DOHH2 (cell line): ENCODE data around the gene MID1.

ENCODE experiments used
- H3F3A ChIP-seq: fragments of 200-600 bp; sonication (generic), shearing (Covaris generic); 2 replicates; pipeline ENCODE4 v1.6.0; 2016; ENCODE audit warnings: antibody characterized with exemption, mild to moderate bottlenecking; ENCODE audit not compliant: control insufficient read depth, insufficient read depth
- H3K27ac ChIP-seq: fragments of 200-600 bp; sonication (generic); 2 replicates; pipeline ENCODE4 v1.5.1; 2014; ENCODE audit warnings: low read depth, mild to moderate bottlenecking, low read length, moderate library complexity
- H3K27me3 ChIP-seq: fragments of 200-600 bp; sonication (generic); 2 replicates; pipeline ENCODE4 v1.6.1; 2014; ENCODE audit warnings: mild to moderate bottlenecking, low read length, mixed read lengths; ENCODE audit not compliant: control insufficient read depth
- H3K36me3 ChIP-seq: fragments of 200-600 bp; sonication (generic); 2 replicates; pipeline ENCODE4 v1.6.1; 2014; ENCODE audit warnings: mild to moderate bottlenecking, low read length, moderate library complexity, mixed read lengths; ENCODE audit not compliant: control insufficient read depth
- H3K4me1 ChIP-seq: fragments of 200-600 bp; sonication (generic); 2 replicates; pipeline ENCODE4 v1.6.1; 2014; ENCODE audit warnings: mild to moderate bottlenecking, low read length, mixed read lengths; ENCODE audit not compliant: control insufficient read depth
- H3K4me2 ChIP-seq: fragments of 200-600 bp; sonication (generic); 2 replicates; pipeline ENCODE4 v1.6.0; 2014; ENCODE audit warnings: mild to moderate bottlenecking, low read length, moderate library complexity
- H3K4me3 ChIP-seq: fragments of 200-600 bp; sonication (generic); 2 replicates; pipeline ENCODE4 v1.5.1; 2014; ENCODE audit warnings: mild to moderate bottlenecking, low read length, mixed read lengths
- H3K79me2 ChIP-seq: fragments of 200-600 bp; sonication (generic); 2 replicates; pipeline ENCODE4 v1.6.1; 2014; ENCODE audit warnings: mild to moderate bottlenecking, low read length, mixed read lengths; ENCODE audit not compliant: control insufficient read depth
- H3K9me2 ChIP-seq: fragments of 200-600 bp; sonication (generic); replicated peaks from 2 replicates; pipeline ENCODE4 v1.6.1; 2014; ENCODE audit warnings: mild to moderate bottlenecking, low read length, mixed read lengths; ENCODE audit not compliant: control insufficient read depth
- H3K9me3 ChIP-seq: fragments of 200-600 bp; sonication (generic); 2 replicates; pipeline ENCODE4 v1.6.1; 2014; ENCODE audit warnings: antibody characterized with exemption, low read length, mixed read lengths; ENCODE audit not compliant: control insufficient read depth, insufficient read depth
- H4K20me1 ChIP-seq: fragments of 200-600 bp; sonication (generic); 2 replicates; pipeline ENCODE4 v1.6.0; 2014; ENCODE audit warnings: low read depth, mild to moderate bottlenecking, antibody characterized with exemption, low read length, moderate library complexity; ENCODE audit not compliant: control insufficient read depth, insufficient read depth
- CTCF ChIP-seq: fragments of 200-600 bp; sonication (generic); IDR thresholded peaks from one replicate; pipeline ENCODE4 v1.5.1; 2014; ENCODE audit warnings: antibody characterized with exemption, mild to moderate bottlenecking, low read depth, low read length; ENCODE audit not compliant: poor library complexity, severe bottlenecking
- EZH2phosphoT487 ChIP-seq: fragments of 200-600 bp; sonication (generic); IDR thresholded peaks from 2 replicates; pipeline ENCODE4 v1.6.1; 2017; ENCODE audit warnings: borderline replicate concordance, mild to moderate bottlenecking, antibody characterized with exemption, low read length, moderate library complexity, mixed read lengths

Gene MID1

GRCh38 chrX:10416424-10416823 lies 204.0 kb downstream of the MID1 start:
- Histone ChIP-seq H3K4me2 (no peak overlapping the region), H3K9me2 (no peaks in the 10 kb centered on the region), H3F3A (no peaks in the 10 kb centered on the region), H3K27ac (no peak overlapping the region), H3K9me3 (no peaks in the 10 kb centered on the region), H3K79me2 (no peaks in the 10 kb centered on the region), H3K4me1 (no peaks in the 10 kb centered on the region), H4K20me1 (no peaks in the 10 kb centered on the region), H3K4me3 (no peak overlapping the region), H3K27me3 (no peaks in the 10 kb centered on the region), H3K36me3 (no peaks in the 10 kb centered on the region)
- TF ChIP-seq CTCF = no peak
- TF ChIP-seq EZH2phosphoT487 = no peak

DNA sequence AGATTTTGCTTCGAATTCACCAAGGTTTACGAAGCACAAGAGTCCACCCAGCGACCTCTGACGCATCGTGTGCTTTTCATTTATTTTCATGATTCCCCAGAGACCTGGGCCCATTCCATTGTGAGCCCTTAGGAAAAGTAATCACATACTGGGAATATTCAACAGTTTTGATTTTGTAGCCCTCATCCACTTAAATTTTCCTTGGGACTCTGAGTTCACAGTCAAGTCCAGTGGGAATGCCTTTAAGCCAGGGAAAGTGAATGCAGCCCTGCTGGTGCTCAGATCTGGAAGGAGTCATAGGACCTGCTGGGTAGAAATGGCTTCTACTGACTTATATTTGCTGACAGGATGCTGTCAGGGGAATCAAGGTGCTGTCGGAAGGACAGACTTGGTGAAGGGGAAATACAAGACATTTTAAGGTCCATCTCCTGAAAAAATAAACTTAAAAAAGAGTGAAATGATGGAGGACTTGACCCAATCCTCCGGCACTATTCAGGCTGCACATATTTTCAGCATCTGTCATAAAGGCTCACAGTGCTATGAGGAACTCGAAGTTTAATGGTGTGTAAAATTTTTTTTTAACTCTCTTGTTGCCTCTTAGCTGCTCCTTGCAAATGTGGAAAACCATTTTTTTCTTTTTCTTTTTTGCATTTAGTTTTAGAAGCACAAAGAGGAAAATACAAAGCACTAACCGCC lies 204.9 kb downstream of the MID1 start:
- no peaks in the 10 kb centered on the region for H3K79me2 ChIP-seq
- no peaks in the 10 kb centered on the region for H3K27me3 ChIP-seq
- no peaks in the 10 kb centered on the region for H3K36me3 ChIP-seq
- H3K4me3 ChIP-seq = no peak overlapping the region
- H4K20me1 ChIP-seq = no peaks in the 10 kb centered on the region
- H3K9me3 ChIP-seq = no peaks in the 10 kb centered on the region
- no peak overlapping the region for H3K4me2 ChIP-seq
- no peaks in the 10 kb centered on the region for H3K4me1 ChIP-seq
- TF ChIP-seq EZH2phosphoT487 (no peak), CTCF (no peak)
- H3K9me2 ChIP-seq = no peaks in the 10 kb centered on the region
- no peak overlapping the region for H3K27ac ChIP-seq
- no peaks in the 10 kb centered on the region for H3F3A ChIP-seq

- Histone ChIP-seq H3F3A (no peaks in the 10 kb centered on the region), H3K4me3 (no peak overlapping the region), H3K4me1 (no peaks in the 10 kb centered on the region), H4K20me1 (no peaks in the 10 kb centered on the region), H3K36me3 (no peaks in the 10 kb centered on the region), H3K27me3 (no peaks in the 10 kb centered on the region), H3K9me2 (no peaks in the 10 kb centered on the region), H3K4me2 (no peak overlapping the region), H3K27ac (no peak overlapping the region), H3K79me2 (no peaks in the 10 kb centered on the region), H3K9me3 (no peaks in the 10 kb centered on the region)
- no peak for TF ChIP-seq EZH2phosphoT487
- no peak for TF ChIP-seq CTCF
Measured at GRCh38 chrX:10414862-10415261, 205.5 kb downstream of the MID1 start.
